ENCODE data around the gene CAPN2. TPM values are rescaled to one million over a fixed set of nuclear protein-coding genes. Genes with fewer than 3 reads are reported as not detected.

The CAPN2 gene
- total and polyA plus RNA-seq, 2 donors (not counting 1 experiment from before 2014, with no cell fraction given) = 63.9 to 79.6 TPM

DNA sequence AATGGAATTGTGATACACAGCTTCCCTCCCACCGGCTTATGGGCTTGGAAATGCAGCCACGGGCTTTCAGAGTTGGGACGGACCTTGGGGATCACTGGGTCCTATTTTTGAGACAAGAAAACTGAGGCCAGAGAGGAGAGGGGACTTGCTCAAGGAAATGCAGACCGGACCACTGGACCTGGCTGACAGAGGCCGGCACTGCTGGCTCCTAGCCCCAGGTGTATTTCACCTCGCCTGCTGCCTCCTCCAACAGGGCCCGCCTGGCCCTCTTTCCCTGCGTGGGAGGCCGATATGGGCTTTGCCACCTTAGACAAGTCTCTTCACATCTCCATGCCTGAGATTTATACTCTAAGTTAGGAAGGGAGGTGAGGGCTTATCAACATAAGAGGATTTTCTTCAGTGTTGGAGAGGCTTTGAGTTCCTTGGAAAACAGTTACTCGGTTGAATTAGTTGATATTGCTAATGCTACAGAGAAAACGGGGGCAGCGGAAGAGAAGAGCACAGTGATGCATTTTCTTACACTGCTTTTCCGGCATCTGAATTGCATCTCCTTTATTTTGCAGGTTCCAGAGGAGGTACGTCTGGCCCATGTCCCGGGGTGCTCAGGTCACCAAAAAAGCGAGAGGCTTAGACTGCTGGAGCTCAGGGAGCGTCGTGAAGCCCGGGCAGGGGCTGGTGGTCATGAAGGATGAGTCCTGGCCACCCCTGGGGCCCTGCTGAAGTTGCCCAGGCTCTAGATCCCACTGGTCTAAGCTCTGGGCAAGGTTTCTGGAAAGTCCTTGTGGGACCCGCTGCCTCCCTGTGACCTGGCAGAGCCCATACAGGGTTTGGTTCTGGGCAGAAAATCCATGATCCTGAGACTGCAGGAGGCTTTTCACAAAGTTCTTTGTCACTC, 44.7 kb downstream of the CAPN2 start:
- 98% methylated on average over 14 of the region's 20 CpGs for whole genome bisulfite sequencing (ENCODE audit: insufficient coverage)
- H3K4me3 Mint-ChIP-seq = no peak overlapping the region
- H3K27me3 ChIP-seq (replicated peaks in 1 of 4; ENCODE audit: control extremely low read depth in 1 of 4, control insufficient read depth in 3 of 4, insufficient read depth in 4 of 4, low read length in 3 of 4) = no peaks in the 10 kb centered on the region
- no peaks in the 10 kb centered on the region for H3K27me3 Mint-ChIP-seq
- H3K4me3 ChIP-seq (ENCODE audit: control extremely low read depth in 1 of 5, extremely low read depth in 1 of 5, insufficient read depth in 1 of 5, low read depth in 2 of 5, low read length in 4 of 5) = no peak overlapping the region
- H3K9me3 ChIP-seq (ENCODE audit: control extremely low read depth in 1 of 3, control insufficient read depth in 2 of 3, insufficient read depth in 1 of 3, low read length in 2 of 3) = no peaks in the 10 kb centered on the region
- H3K4me1 Mint-ChIP-seq = no peaks in the 10 kb centered on the region
- no peak overlapping the region for H3K27ac Mint-ChIP-seq
- intact Hi-C loops (cut with micrococcal nuclease) = no loop called here
- DNase-seq (no peak), ATAC-seq (ENCODE audit: low read depth) (no peak)
- H4K20me1 ChIP-seq (ENCODE audit: control insufficient read depth, insufficient read depth, low read length, poor library complexity, severe bottlenecking) = no peaks in the 10 kb centered on the region
- H3K79me2 ChIP-seq (ENCODE audit: control insufficient read depth, insufficient read depth, low read length) = no peaks in the 10 kb centered on the region
- no peak overlapping the region for H3K9ac ChIP-seq (ENCODE audit: low read length)
- TF ChIP-seq, protein P1, sequence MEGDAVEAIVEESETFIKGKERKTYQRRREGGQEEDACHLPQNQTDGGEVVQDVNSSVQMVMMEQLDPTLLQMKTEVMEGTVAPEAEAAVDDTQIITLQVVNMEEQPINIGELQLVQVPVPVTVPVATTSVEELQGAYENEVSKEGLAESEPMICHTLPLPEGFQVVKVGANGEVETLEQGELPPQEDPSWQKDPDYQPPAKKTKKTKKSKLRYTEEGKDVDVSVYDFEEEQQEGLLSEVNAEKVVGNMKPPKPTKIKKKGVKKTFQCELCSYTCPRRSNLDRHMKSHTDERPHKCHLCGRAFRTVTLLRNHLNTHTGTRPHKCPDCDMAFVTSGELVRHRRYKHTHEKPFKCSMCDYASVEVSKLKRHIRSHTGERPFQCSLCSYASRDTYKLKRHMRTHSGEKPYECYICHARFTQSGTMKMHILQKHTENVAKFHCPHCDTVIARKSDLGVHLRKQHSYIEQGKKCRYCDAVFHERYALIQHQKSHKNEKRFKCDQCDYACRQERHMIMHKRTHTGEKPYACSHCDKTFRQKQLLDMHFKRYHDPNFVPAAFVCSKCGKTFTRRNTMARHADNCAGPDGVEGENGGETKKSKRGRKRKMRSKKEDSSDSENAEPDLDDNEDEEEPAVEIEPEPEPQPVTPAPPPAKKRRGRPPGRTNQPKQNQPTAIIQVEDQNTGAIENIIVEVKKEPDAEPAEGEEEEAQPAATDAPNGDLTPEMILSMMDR (IDR thresholded peaks at IDR 0.05) = no peak
- TF ChIP-seq EZH2 (IDR thresholded peaks at IDR 0.05; ENCODE audit: borderline replicate concordance, insufficient read depth, low read depth, low read length, poor library complexity, severe bottlenecking) = no peak
- POLR2A ChIA-PET = no interaction called here
- H3K4me2 ChIP-seq (replicated peaks; ENCODE audit: low read depth, low read length, poor library complexity, severe bottlenecking) = no peak overlapping the region
- H3K4me1 ChIP-seq (ENCODE audit: control insufficient read depth in 2 of 2, insufficient read depth in 2 of 2, low read length in 2 of 2) = no peaks in the 10 kb centered on the region
- no peak overlapping the region for H3K27ac ChIP-seq (ENCODE audit: low read length in 2 of 2)
- H3K9me3 Mint-ChIP-seq (ENCODE audit: insufficient read depth) = no peaks in the 10 kb centered on the region
- peaks cover 0 to 49% of the 10 kb centered on the region in 2 experiments for H3K36me3 ChIP-seq (replicated peaks in 1 of 2; ENCODE audit: control extremely low read depth in 1 of 2, control insufficient read depth in 1 of 2, extremely low read depth in 1 of 2, insufficient read depth in 2 of 2, low read length in 1 of 2)
- CTCF ChIA-PET = interaction anchor here (0.8 kb wide), 2 partner anchors 8 to 62 kb away, joined by 3 read pairs; no protein-coding TSS in a partner anchor
- no peak overlapping the region for H2AFZ ChIP-seq (ENCODE audit: insufficient read depth, low read depth, low read length, poor library complexity, severe bottlenecking)

DNA sequence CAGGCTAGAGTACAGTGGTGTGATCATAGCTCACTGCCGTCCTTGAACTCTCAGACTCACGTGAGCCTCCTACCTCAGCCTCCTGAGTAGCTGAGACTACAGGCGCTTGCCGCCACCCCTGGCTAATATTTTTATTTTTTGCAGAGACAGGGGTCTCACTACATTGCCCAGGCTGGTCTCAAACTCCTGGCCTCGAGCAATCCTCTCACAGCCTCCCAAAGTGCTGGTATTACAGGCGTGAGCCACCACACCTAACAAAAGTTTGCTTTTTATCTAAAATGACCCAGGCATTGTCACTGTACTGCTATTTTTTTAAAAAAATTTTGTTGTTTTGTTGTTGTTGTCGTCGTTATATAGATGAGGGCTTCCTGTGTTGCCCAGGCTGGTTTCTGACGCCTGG, 46.4 kb downstream of the CAPN2 start:
- Histone ChIP-seq H4K20me1 (ENCODE audit: control insufficient read depth, insufficient read depth, low read length, poor library complexity, severe bottlenecking) (no peaks in the 10 kb centered on the region), H3K9me3 (ENCODE audit: control extremely low read depth in 1 of 3, control insufficient read depth in 2 of 3, insufficient read depth in 1 of 3, low read length in 2 of 3) (no peaks in the 10 kb centered on the region), H3K27me3 (replicated peaks in 1 of 4; ENCODE audit: control extremely low read depth in 1 of 4, control insufficient read depth in 3 of 4, insufficient read depth in 4 of 4, low read length in 3 of 4) (no peaks in the 10 kb centered on the region), H3K4me3 (ENCODE audit: control extremely low read depth in 1 of 5, extremely low read depth in 1 of 5, insufficient read depth in 1 of 5, low read depth in 2 of 5, low read length in 4 of 5) (no peak overlapping the region), H3K4me1 (ENCODE audit: control insufficient read depth in 2 of 2, insufficient read depth in 2 of 2, low read length in 2 of 2) (no peaks in the 10 kb centered on the region), H3K27ac (ENCODE audit: low read length in 2 of 2) (no peak overlapping the region), H3K79me2 (ENCODE audit: control insufficient read depth, insufficient read depth, low read length) (no peaks in the 10 kb centered on the region), H2AFZ (ENCODE audit: insufficient read depth, low read depth, low read length, poor library complexity, severe bottlenecking) (no peak overlapping the region), H3K36me3 (replicated peaks in 1 of 2; ENCODE audit: control extremely low read depth in 1 of 2, control insufficient read depth in 1 of 2, extremely low read depth in 1 of 2, insufficient read depth in 2 of 2, low read length in 1 of 2) (peaks cover 0 to 37% of the 10 kb centered on the region in 2 experiments), H3K9ac (ENCODE audit: low read length) (no peak overlapping the region), H3K4me2 (replicated peaks; ENCODE audit: low read depth, low read length, poor library complexity, severe bottlenecking) (no peak overlapping the region)
- POLR2A ChIA-PET = no interaction called here
- WGBS (ENCODE audit: insufficient coverage) = 100% methylated on average over 3 of the region's 9 CpGs
- H3K4me3 Mint-ChIP-seq = no peak overlapping the region
- no peaks in the 10 kb centered on the region for H3K27me3 Mint-ChIP-seq
- H3K27ac Mint-ChIP-seq = no peak overlapping the region
- intact Hi-C loops (cut with micrococcal nuclease) = no loop called here
- TF ChIP-seq EZH2 (IDR thresholded peaks at IDR 0.05; ENCODE audit: borderline replicate concordance, insufficient read depth, low read depth, low read length, poor library complexity, severe bottlenecking) = no peak
- TF ChIP-seq, protein P1 (IDR thresholded peaks at IDR 0.05) = no peak
- no peaks in the 10 kb centered on the region for H3K9me3 Mint-ChIP-seq (ENCODE audit: insufficient read depth)
- no peaks in the 10 kb centered on the region for H3K4me1 Mint-ChIP-seq
- CTCF ChIA-PET = interaction anchor here (0.6 to 1.5 kb wide), 2 partner anchors 9 to 1034 kb away, joined by 3 to 4 read pairs; no protein-coding TSS in a partner anchor
- no peak for ATAC-seq (ENCODE audit: low read depth)
- DNase-seq = no peak
